HL-60/S4 (cell line): Measurements from ENCODE around the gene SST.

Source experiments
- in situ Hi-C: fragments of 300-500 bp; cut with MboI; formaldehyde crosslinking; loops from 2 replicates; pipeline ENCODE4 v1.14.3; 2022; ENCODE audit warnings: low sequenced_read_pairs

Gene SST

DNA sequence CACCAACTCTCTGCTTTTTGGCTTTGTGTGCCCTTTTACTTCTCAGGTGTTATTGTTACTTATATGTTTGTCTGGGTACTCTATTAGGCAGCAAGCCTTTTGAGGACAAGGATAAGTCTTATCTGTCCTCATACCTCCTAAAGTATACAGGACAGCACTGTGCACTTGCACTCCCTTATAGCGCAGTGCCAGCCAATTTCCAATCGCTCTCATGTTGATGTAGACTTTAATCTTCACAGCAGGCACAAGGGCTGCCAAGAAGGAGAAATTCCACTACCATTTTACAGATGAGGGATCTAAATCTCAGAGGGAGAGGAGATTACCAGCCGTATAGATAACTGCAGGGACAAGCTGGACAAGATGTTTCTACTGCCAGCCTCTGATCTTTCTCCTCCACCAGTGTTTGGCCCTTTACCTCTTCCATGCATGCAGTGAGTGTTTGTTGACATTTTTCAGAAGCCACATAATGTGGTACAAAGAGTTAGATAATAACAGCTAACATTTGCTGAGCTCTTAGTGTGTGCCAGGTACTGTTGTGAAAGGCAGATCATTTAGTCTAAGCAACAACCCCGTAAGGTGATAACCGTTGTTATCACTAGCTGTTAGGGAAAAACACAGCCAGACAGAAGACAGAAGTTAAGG, 30.1 kb downstream of the SST start:
- in situ Hi-C loops: no loop called here

DNA sequence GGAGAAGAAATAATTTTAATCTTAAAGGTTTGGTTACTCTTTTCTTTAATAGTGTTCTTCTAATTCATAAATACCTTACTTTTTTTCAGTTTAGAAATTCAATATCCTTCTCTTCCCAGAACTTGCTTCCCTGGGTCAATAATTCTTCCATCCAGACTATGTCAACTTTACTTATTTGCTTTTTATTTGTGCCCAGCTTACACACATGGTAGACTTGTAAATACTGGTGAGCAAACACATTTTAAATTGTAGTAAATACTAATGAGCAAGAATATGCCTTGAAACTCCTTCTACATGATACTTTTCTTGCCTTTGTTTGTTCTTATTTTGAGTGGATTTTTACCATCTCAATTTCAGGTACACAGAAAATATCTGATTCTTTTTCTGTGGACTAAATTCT, 33.7 kb downstream of the SST start:
- in situ Hi-C loops: no loop called here

DNA sequence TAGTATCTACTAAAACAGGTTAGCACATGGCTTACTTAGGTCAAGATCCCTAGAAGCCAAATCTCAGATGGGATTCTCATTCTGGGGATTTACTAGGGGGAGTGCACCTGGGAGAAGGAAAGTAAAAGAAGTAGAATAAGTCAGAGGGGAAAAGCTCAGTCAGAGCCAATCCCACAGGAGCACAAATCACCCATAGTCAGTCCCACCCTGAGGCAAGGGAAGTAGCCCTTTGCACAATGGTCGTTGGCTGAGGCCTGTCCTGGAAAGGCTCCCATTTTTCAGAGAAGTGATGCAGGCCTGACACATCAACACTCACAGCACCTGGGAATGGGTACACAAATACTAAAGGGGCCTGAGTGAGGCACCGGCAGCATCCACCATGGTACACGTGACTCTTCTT, 39.8 kb downstream of the SST start:
- in situ Hi-C loops: no loop called here

DNA sequence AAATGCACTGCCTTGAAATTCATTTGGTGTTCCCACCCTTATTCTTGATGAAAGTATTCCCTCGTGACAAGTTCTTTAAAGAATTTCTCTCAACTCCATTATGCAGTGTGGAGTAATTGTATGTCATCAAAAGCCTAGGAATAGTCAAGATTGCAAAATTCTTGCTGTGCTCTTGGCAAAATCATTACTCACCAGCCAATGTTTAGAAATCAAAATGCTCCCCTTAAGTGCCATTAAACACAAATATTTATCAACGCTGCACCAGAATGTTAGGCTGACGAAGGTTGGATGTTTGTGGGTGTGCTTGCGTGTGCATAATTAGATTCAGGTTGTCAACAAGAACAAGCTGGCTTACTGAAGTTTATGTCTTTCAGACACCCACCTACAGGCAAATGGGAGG, 40.5 kb downstream of the SST start:
- in situ Hi-C loops: no loop called here

DNA sequence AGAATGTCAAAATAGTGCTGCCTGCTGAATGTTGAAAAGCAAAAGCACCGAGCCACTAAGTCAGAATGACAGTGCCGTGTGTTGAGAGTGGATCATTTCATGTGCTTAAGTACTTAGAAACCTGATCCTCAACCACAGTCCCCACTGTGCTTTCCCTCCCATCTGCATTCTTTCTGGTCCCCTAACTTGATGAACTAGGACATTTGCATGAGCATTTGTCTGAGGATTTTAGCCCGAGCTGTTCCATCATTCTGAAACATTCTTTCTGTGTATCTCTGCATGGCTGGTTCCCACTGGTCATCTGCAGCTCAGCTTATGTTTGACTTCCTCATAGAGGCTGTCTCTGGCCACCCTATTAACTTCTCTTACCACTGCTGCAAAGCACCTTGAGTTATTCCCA, 42.0 kb downstream of the SST start:
- in situ Hi-C loops: no loop called here

DNA sequence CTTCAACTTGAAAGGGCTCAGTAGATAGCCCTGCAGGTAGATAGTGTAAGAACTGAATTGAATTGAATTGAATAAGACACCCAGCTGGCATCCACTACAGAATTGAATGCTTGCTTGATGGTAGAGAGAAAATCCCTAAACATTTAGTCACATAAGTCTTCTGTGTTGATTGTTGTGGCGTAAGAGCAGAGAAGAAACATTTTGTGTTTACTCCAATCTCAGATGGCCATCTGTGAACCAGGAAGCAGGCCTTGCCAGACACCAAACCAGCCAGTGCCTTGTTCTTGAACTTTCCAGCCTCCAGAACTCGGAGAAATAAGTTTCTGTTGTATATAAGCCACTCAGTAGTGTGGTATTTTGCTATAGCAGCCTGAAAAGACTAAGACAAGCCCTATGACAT, 43.6 kb downstream of the SST start:
- in situ Hi-C loops: no loop called here

DNA sequence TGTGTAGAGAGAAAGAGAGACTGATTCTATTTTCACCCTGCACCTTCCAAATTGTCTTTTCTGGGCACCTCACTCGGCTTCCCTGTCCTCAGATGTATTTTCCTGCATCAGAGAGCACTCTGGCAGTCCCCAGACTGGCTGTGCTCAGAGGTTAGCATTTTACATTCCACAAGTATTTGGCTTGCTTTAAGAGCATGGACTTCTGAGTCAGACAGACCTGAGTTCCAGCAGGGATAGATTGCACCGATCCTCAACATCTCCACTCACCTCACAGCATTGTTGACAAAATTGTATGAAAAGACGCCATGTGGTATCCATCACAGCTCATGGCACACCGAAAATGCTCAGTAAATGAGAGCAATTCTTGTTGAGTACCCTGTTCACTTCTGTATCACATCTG, 45.6 kb downstream of the SST start:
- in situ Hi-C loops: no loop called here

DNA sequence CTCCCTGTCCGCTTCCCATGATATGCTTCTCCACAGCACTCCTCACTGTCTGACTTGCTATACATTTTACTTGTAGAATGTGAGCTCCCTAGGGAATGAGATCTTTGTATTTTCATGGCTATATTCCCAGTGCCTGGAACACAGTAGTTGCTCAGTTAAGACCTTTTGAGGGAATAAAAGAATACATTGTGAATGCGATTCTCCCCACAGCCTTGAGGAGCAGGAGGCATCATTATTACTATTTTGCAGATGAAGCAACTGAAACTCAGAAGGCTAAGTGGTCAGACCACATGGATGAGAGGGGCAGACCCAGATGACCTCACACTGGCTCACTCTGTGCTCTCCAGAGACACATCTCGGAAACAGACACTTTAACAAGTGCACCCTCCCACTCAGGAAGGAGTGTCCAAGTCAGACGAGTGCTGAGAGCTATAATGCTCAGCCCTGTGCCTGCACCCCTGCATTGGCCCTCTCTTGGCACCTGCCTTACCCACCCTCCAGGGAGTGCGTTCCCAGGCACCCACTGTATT, 46.8 kb downstream of the SST start:
- in situ Hi-C loops: no loop called here

DNA sequence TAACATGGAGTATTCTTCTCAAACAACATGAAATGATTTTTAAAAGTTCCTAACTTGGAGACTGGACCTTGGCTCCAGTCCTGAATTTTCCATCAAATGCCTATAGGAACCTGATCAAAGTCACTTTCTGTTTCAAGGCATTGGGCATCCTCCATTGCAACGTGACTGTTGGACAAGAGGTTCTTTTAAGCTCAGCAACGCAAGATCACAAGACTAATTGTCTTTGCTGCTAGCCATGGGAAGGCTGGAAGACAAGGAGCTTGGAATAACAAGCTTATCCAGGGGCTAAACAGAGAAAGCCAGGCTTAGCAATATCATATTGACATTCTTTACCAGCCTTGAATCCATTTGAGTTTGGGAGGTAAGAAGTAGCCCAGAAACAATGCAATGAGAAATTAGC, 48.3 kb downstream of the SST start:
- in situ Hi-C loops: no loop called here

DNA sequence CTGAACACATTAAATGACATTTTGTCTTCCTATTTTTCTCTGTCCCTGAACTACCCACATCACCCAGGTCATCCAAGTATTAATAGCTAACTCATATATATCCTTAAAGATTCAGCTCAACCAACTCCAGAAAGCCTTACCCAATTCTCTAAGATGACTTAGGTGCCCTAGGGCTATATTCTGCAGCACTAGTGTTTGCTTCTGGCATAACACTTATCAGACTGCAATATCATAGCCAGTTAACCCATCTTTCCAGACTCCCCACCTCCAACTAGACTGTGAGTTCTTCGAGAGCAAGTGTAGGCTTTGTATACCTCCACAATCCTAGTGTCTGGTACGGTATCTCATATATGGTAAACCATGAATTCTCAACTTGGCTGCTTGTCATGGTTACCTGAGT, 50.7 kb downstream of the SST start:
- in situ Hi-C loops: no loop called here
